HEK293 (cell line): ENCODE data around the gene R3HDM4.

Experiments used
- CTCF ChIA-PET: fragments of 350-600 bp; formaldehyde crosslinking; extraction: SDS; loops from one replicate; lab custom pipeline; 2021; ENCODE audit warnings: antibody characterized with exemption; lab: Yijun Ruan, JAX
- POLR2A ChIA-PET: fragments of 300-600 bp; formaldehyde crosslinking; extraction: SDS; loops from one replicate; lab custom pipeline; 2020; ENCODE audit warnings: antibody characterized with exemption, inconsistent platforms; lab: Yijun Ruan, JAX
- H3K27ac ChIP-seq: fragments of 200-500 bp; sonication (Bioruptor generic); 2 replicates; pipeline ENCODE4 v1.5.1; 2014; ENCODE audit warnings: low read depth, low read length, control low read depth, inconsistent platforms; ENCODE audit errors: extremely low read depth
- H3K36me3 ChIP-seq, 2 experiments: fragments of 200-500 bp in 1 of 2; sonication (Bioruptor generic) in 1 of 2; 1 replicate in 1 of 2; 2 replicates in 1 of 2; pipeline ENCODE4 v1.5.1; 2014 to 2017; ENCODE audit warnings: inconsistent platforms in 2 of 2, low read length in 2 of 2; ENCODE audit not compliant: control insufficient read depth in 2 of 2, insufficient read depth in 1 of 2
- H3K4me1 ChIP-seq: fragments of 200-500 bp; sonication (Bioruptor generic); 2 replicates; pipeline ENCODE4 v1.5.1; 2014; ENCODE audit warnings: mild to moderate bottlenecking, low read length, inconsistent platforms; ENCODE audit not compliant: control insufficient read depth, insufficient read depth
- H3K4me3 ChIP-seq: 2 replicates; pipeline ENCODE4 v1.5.1; 2011; ENCODE audit warnings: low read depth, mild to moderate bottlenecking, control low read depth, low read length, moderate library complexity
- H3K9me3 ChIP-seq: fragments of 200-500 bp; sonication (Bioruptor generic); 2 replicates; pipeline ENCODE4 v1.5.1; 2014; ENCODE audit warnings: low read depth, low read length, inconsistent platforms; ENCODE audit not compliant: control insufficient read depth, insufficient read depth
- HOXD13 ChIP-seq: sonication (generic); formaldehyde crosslinking; IDR thresholded peaks from 2 replicates; pipeline ENCODE4 v1.8.0; 2022; ENCODE audit warnings: missing genetic modification reagents, borderline replicate concordance
- PRDM2 ChIP-seq: fragments of 450-650 bp; formaldehyde crosslinking; IDR thresholded peaks from 2 replicates; pipeline ENCODE4 v1.5.1; 2016; ENCODE audit warnings: missing biosample characterization, missing genetic modification characterization, borderline replicate concordance
- ZBTB7A ChIP-seq: fragments of 450-650 bp; formaldehyde crosslinking; IDR thresholded peaks from 2 replicates; pipeline ENCODE4 v1.5.1; 2016; ENCODE audit warnings: low read depth, missing biosample characterization, missing genetic modification characterization
- ZNF2 ChIP-seq: fragments of 450-650 bp; formaldehyde crosslinking; IDR thresholded peaks from 2 replicates; pipeline ENCODE4 v1.5.1; 2016; ENCODE audit warnings: missing biosample characterization, missing genetic modification characterization
- ZNF214 ChIP-seq: fragments of 450-650 bp; formaldehyde crosslinking; IDR thresholded peaks from 2 replicates; pipeline ENCODE4 v1.5.1; 2017; ENCODE audit warnings: missing biosample characterization, mild to moderate bottlenecking, missing genetic modification characterization, borderline replicate concordance
- ZNF37A ChIP-seq: fragments of 450-650 bp; IDR thresholded peaks from 2 replicates; pipeline ENCODE4 v1.5.1; 2018; ENCODE audit warnings: missing biosample characterization, missing genetic modification characterization
- ZNF426 ChIP-seq: fragments of 450-650 bp; formaldehyde crosslinking; IDR thresholded peaks from 2 replicates; pipeline ENCODE4 v1.5.1; 2017; ENCODE audit warnings: missing biosample characterization, missing genetic modification characterization, mild to moderate bottlenecking, inconsistent platforms, moderate library complexity
- ZNF513 ChIP-seq: fragments of 450-650 bp; IDR thresholded peaks from 2 replicates; pipeline ENCODE4 v1.5.1; 2018; ENCODE audit warnings: missing biosample characterization, missing genetic modification characterization
- ZNF530 ChIP-seq: fragments of 450-650 bp; formaldehyde crosslinking; IDR thresholded peaks from 2 replicates; pipeline ENCODE4 v1.5.1; 2016; ENCODE audit warnings: low read depth, missing biosample characterization, missing genetic modification characterization
- ZNF580 ChIP-seq: fragments of 450-650 bp; formaldehyde crosslinking; IDR thresholded peaks from 2 replicates; pipeline ENCODE4 v1.5.1; 2016; ENCODE audit warnings: missing biosample characterization, missing genetic modification characterization
- ZNF830 ChIP-seq: fragments of 450-650 bp; IDR thresholded peaks from 2 replicates; pipeline ENCODE4 v1.5.0; 2018; ENCODE audit warnings: missing biosample characterization, missing genetic modification characterization, low read depth, mild to moderate bottlenecking, moderate library complexity

R3HDM4 gene

GRCh38 chr19:887599-887998 is 25.4 kb downstream of the R3HDM4 start (continued):
- TF ChIP-seq PRDM2 (tag by site-specific recombination) (no peak), ZNF426 (tag by site-specific recombination) (no peak), ZNF580 (tag by site-specific recombination) (no peak)
- TF ChIP-seq, all 188 proteins: peak for 0

- Histone ChIP-seq H3K36me3 (peaks cover 4 to 78% of the 10 kb centered on the region in 2 experiments; a peak in 2 of 3 replicates), H3K4me1 (no peaks in the 10 kb centered on the region), H3K27ac (no peak overlapping the region), H3K9me3 (no peaks in the 10 kb centered on the region), H3K4me3 (no peak overlapping the region)
- ChIA-PET POLR2A (no interaction called here), CTCF (no interaction called here)
- TF ChIP-seq ZNF530 (tag by site-specific recombination): no peak
- no peak for TF ChIP-seq ZNF37A (tag by site-specific recombination)
- TF ChIP-seq ZNF513 (tag by site-specific recombination): no peak
- TF ChIP-seq ZNF2: no peak
- no peak for TF ChIP-seq ZNF830 (tag by site-specific recombination)
- no peak for TF ChIP-seq ZNF214 (tag by site-specific recombination)
- TF ChIP-seq ZBTB7A (tag by site-specific recombination): no peak
Measured at GRCh38 chr19:887072-887471, 25.9 kb downstream of the R3HDM4 start.

GRCh38 chr19:885536-886224 is 27.3 kb downstream of the R3HDM4 start:
- no peak overlapping the region for H3K4me3 ChIP-seq
- POLR2A ChIA-PET: no interaction called here
- H3K27ac ChIP-seq: no peak overlapping the region
- CTCF ChIA-PET: no interaction called here
- no peaks in the 10 kb centered on the region for H3K4me1 ChIP-seq
- H3K9me3 ChIP-seq: no peaks in the 10 kb centered on the region
- no peak for TF ChIP-seq HOXD13 (CRISPR knock-in tag)
- H3K36me3 ChIP-seq: peaks cover 4 to 87% of the 10 kb centered on the region in 2 experiments; a peak in 2 of 3 replicates
